GM12892 (cell line): ENCODE data around the gene SERPIND1.
A peak's percentile ranks its signal among the peaks of the same experiment; 100 is the strongest.

Experiments
- DNase-seq: peaks from one replicate; pipeline ENCODE4 v3.0.0; 2011; ENCODE audit not compliant: insufficient read length
- FAIRE-seq: peaks from 2 replicates; lab custom pipeline; 2011; peaks lifted over from hg19 to GRCh38; lab: Jason Lieb, UNC
- POLR2A ChIP-seq: IDR thresholded peaks from 2 replicates; pipeline ENCODE4 v1.6.1; 2011; ENCODE audit warnings: low read depth, low read length, control low read depth
- POLR2AphosphoS5 ChIP-seq: IDR thresholded peaks from 2 replicates; pipeline ENCODE4 v1.6.1; 2011; ENCODE audit warnings: low read depth, low read length, control low read depth
- TAF1 ChIP-seq: IDR thresholded peaks from 2 replicates; pipeline ENCODE4 v1.6.1; 2011; ENCODE audit warnings: low read depth, mild to moderate bottlenecking, control low read depth, low read length, borderline replicate concordance

The SERPIND1 gene

DNA sequence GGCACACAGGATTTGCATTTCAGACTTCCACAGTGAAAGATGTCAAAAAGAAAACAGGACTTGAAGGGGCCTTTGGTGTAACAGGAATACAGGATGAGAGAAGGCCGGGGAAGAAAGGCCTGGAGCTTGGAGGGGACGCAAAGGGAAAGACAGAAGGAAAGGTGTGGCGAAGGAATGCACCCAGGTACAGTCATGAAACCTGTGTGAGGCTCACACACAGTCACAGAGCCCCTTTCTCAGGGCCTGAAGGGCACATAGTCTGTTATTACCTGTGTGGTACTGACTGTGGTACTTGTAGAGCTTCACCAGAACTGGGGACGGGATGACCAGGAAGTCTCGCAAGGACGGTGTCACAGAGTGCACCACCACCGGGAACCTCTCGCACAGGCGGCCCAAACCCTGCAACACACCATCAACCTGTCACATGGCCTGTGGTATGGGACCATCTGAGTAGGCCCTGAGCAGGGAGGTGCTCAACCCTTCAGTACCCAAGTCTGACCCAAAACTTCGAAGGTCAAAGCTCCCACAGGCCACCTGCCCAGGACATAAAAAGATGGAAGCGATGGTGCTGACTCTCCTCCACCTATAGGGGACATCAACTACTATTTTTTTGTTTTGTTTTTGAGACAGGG, 29.1 kb downstream of the SERPIND1 start:
- FAIRE-seq = peak; percentile 27
- TF ChIP-seq POLR2AphosphoS5 (no peak), TAF1 (no peak), POLR2A (no peak)
- no peak for DNase-seq

DNA sequence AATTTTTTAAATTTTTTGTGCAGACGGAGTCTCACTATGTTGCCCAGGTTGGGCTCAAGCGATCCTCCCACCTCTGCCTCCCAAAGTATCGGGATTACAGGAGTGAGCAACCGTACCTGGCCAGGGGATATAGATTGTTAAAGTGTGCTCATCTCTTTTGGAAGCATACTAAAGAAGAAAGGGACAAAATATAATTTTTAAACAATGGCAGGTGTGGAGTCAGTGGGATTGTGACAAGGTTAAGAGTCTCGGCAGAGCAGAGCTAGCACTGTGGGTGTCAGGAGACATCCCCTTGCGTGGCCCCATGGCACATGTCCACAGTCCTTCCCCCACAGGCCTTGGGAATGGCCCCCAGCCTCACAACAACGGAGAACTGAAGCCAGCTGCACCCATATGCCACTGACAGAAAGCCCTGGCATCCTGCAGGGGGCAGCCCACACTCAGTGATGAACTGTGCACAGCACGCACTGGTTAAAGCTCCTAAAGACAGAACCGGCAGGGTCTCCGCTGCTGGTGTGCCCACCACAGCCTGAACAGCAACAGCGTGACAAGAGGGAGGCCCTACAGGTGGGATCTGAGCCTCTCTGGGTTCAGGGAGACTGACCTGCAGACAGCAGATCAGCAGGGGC, 29.9 kb downstream of the SERPIND1 start:
- no peak for DNase-seq
- FAIRE-seq = no peak
- TF ChIP-seq TAF1 (no peak), POLR2A (no peak), POLR2AphosphoS5 (no peak)

DNA sequence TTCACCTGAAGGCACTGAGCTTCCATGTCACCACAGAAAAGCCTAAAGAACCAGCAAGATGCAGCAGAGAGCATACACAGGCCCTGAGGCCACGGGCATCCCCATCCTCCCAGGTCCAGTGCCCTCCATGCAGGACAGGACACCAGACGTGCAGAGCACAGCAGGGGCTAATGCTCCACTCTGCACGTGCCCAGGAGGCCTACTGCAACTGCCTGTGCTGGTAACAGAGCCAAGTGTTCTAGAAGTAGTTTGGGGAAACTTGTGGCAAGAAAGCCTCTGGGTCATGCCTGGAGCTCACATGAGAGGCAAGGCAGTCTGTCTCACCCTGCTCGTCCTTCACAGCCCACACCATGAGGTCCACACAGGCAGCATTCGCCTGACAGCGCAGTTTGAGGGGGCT, 30.7 kb downstream of the SERPIND1 start:
- FAIRE-seq (no peak), DNase-seq (no peak)
- TF ChIP-seq POLR2A = no peak
- no peak for TF ChIP-seq POLR2AphosphoS5
- TF ChIP-seq TAF1 = no peak

DNA sequence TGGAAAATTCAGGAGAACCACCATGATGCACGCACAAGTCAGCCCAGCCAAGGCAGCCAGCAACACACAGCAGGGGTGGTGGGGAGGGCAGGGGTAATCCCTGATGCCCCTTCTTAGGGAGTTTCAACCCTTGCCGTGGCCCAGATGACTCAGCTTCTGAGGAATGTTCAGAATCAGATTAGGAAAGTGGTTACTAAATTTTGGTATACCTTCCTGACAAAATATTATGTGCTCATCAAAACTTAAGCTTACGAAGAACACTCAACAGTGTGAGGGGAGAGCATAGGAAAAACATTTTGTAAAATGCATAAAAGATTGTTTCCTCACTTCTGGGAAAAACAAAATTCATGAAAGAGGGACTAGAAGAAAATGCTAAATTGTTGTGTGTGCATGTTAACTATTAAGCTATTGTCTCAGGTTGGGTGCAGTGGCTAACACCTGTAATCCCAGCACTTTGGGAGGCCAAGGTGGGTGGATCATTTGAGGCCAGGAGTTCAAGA, 32.1 kb downstream of the SERPIND1 start:
- DNase-seq (no peak), FAIRE-seq (no peak)
- no peak for TF ChIP-seq TAF1
- no peak for TF ChIP-seq POLR2A
- TF ChIP-seq POLR2AphosphoS5 = no peak

DNA sequence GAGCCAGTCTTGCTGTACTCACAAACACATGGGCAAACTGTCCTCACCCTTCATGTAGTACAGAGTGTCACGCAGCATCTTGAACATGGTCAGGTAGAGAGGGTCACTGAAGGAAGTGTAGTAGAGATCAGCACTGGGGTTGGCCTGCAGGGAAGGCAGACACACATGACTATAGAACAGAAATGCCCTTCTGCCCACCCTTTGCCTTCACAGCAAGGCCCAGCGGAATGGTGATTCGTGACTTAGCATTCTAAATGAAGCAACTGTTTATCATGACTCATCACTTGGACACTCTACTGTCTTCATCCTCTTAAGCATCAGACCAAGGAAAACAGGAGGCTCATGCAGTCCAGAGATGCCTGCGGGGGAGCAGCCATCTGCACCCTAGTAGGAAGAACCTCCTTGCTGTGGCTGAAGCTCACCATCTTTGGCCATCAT, 33.4 kb downstream of the SERPIND1 start:
- no peak for DNase-seq
- no peak for FAIRE-seq
- TF ChIP-seq POLR2AphosphoS5 = no peak
- no peak for TF ChIP-seq POLR2A
- TF ChIP-seq TAF1 = no peak

DNA sequence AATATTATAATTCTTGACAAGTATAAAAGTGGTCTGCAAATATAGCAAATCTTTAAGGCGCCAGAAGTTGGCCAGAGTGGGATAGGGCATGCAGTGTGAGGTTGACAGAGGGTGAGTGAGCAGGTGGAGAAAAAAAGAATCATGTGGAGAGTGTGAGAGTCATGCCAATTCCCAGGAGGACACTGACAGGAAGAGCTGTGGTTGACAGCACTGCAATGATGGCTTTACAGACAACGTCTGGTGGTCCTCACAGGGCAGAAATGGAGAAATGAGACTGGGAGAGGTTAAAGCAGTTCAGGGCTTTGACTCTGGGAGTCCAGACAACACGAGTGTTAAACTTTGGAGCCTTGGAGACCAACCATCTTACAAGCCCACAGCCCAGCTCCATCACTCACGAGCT, 34.9 kb downstream of the SERPIND1 start:
- DNase-seq = no peak
- no peak for TF ChIP-seq POLR2AphosphoS5
- TF ChIP-seq TAF1 = no peak
- TF ChIP-seq POLR2A = no peak
- FAIRE-seq = no peak

DNA sequence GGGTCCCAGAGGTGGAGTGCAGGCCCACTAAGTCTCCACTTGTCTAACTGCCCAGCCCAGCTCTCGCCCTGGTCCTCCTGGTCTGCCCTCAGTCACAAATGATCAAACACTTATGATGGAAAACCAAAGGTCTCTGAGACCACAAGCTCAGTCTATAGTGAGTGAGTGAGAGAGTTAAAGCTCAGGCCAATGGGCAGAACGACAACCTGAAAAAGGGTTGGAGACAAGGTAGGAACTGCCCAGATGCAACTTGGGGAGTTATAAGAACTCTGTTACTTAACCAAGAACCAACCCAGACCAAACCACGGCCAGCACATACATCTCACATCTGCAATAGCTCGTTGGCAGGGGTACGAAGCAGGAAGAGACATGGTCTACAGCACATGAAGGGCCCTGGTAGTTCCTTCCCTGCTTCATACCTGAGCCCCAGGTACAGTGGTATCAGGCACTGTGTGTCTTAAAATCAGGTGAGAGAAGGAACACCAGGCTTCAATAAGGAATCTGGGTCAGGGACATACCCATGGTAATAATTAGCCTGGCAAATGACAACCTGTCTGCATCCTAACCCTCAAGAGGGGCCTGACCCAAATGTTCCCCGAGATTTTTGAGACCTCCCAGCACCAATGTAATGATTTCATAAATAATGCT, 35.7 kb downstream of the SERPIND1 start:
- FAIRE-seq = no peak

DNA sequence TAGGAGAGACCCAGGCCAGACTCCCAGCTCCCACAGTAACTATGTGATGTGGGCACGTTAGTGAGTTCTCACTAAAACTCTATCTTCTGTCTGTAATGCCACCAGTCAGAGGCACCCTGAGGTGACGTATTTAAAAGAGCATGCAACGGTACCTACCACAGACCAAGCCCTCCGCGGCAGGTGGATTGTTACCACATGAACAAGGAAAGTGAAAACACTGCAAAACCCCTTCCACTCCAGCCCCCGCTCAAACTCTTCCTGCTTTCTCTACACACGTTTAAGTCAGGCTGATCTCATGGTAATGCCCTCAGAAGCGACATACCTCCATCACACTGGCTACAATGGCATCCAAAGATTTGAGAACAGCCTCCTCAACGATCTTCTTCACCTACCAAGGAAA, 36.7 kb downstream of the SERPIND1 start:
- no peak for TF ChIP-seq POLR2AphosphoS5
- TF ChIP-seq TAF1 = no peak
- no peak for TF ChIP-seq POLR2A
- FAIRE-seq = no peak
- DNase-seq = no peak

More for the DNA sequence above, 35.7 kb downstream of the SERPIND1 start:
- TF ChIP-seq POLR2A = no peak
- TF ChIP-seq TAF1 = no peak
- TF ChIP-seq POLR2AphosphoS5 = no peak
- no peak for DNase-seq

DNA sequence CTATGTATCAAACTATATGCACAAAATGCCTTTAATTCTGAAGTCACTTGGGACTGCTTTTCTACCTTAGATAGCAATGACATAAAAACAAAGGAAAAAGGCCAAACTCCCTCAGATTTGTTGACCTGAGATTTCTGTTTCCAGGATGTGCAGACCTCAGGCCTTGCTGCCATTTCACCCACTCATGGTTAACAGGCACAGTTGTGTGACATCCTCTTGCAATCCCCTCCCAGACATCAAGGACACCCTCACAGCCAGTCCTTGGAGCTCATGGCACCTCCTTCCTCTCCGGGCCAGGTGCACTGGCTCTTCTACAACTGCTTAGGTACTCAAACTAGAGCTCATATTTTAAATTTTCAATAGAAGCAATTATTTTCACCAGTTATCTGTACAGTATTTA, 37.3 kb downstream of the SERPIND1 start:
- TF ChIP-seq POLR2A (no peak), POLR2AphosphoS5 (no peak), TAF1 (no peak)
- DNase-seq (no peak), FAIRE-seq (no peak)

DNA sequence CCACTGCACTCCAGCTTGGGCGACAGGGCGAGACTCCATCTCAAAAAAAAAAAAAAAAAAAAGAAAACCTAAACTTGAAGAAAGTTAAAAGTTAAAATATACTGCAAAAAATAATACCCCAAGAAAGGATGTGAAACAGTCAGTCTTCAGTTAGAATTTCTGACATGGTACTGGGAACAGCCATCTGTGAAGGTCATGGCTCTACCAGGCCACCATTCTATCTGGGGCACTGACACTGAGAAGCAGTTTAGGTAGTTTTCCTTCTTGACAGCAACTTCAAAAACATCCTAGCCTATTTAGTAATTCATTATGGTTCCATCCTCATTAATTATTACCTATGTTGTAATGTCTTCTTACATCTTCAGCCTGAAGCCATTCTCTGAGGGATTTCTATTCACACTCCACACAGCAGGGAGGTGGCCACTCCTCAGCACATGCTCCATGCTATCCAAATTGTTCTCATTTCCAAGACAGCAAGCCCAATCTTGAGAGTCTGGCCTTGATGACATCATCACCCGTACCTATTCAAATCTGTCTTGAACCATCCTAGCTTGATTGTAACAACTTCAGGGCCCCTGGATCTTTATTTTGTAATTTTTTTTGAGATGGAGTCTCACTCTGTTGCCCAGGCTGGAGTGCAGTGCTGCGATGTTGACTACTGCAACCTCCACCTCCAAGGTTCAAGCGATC, 38.2 kb downstream of the SERPIND1 start:
- FAIRE-seq (no peak), DNase-seq (no peak)
- TF ChIP-seq POLR2A (no peak), TAF1 (no peak), POLR2AphosphoS5 (no peak)

DNA sequence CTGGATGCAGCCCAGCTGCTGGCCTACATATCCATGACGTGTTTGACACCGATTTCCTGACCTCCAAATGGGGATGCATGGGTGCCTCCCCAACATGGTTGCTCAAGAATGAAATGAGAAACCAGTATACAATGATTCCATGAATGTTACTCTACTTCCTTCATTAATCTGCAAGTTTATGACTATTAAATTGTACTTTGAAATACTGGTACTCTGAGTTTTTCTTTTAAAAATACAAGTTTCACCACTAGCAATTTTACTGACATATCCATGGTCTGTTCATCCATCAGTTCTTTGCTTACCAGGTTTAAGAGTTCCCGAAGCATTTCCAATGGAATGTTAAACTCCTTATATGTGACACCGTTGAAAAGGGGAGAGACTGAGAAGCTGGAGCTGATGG, 39.1 kb downstream of the SERPIND1 start:
- FAIRE-seq = no peak
- no peak for TF ChIP-seq POLR2A

DNA sequence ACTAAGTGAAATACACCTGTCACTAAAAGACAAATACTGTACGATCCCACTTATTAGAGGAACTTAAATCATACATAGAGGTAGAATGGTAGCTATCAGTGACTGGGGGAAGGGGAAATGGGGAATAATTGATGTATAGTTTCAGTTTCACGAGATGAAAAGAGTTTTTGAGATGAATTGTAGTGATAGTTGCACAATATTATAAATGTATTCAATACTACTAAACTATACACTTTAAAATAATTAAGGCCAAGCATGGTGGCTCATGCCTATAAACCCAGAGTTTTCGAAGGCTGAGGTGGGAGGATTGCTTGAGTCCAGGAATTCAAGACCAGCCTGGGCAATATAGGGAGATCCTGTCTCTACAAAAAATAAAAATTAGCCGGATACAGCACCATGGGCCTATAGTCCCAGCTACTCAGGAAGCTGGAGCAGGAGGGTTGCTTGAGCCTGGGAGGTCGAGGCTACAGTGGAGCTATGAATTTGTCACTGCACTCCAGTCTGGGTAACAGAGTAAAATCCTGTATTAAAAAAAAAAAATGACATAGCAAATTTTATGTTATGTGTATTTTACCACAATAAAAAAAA, 40.4 kb downstream of the SERPIND1 start:
- DNase-seq = no peak
- no peak for FAIRE-seq
- TF ChIP-seq POLR2A = no peak
- TF ChIP-seq TAF1 = no peak
- no peak for TF ChIP-seq POLR2AphosphoS5

More for the DNA sequence above, 39.1 kb downstream of the SERPIND1 start:
- no peak for DNase-seq
